Measurements from ENCODE around the gene CSGALNACT2. TPM values are rescaled to one million over a fixed set of nuclear protein-coding genes. Genes with fewer than 3 reads are reported as not detected.

CSGALNACT2 gene
- total RNA-seq, 2 donors from 2014 or later: 51.3 to 55.2 TPM

- H3K27ac Mint-ChIP-seq: no peak overlapping the region
- DNase-seq (no peak), ATAC-seq (replicated peaks in 1 of 2) (no peak)
- no peaks in the 10 kb centered on the region for H3K27me3 Mint-ChIP-seq (ENCODE audit: low read depth)
- H3K4me1 Mint-ChIP-seq (ENCODE audit: low read depth): peaks cover 10% of the 10 kb centered on the region
- H3K4me3 Mint-ChIP-seq: no peak overlapping the region
- no peaks in the 10 kb centered on the region for H3K36me3 Mint-ChIP-seq (ENCODE audit: insufficient read depth in 2 of 2)
- no peaks in the 10 kb centered on the region for H3K9me3 Mint-ChIP-seq
These were observed 22.2 kb upstream of the CSGALNACT2 start for GRCh38 chr10:43115881-43116595.

DNA sequence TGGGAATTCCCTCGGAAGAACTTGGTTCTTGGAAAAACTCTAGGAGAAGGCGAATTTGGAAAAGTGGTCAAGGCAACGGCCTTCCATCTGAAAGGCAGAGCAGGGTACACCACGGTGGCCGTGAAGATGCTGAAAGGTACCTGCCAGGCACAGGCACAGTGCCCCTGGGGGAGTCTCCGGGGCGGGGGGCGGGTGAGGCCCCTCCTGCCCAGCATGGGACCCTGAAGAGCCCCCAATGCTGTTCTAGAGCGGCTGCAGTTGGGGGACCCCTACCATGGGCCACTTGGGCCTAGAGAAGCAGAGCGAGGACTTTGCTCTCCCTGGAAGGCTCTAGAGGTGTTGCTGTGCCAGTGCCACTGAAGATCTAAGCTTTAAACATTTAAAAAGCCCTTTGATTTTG, 21.6 kb upstream of the CSGALNACT2 start:
- ATAC-seq (replicated peaks in 1 of 2): no peak
- Mint-ChIP-seq H3K27ac (no peak overlapping the region), H3K9me3 (no peaks in the 10 kb centered on the region), H3K4me1 (ENCODE audit: low read depth) (peaks cover 15% of the 10 kb centered on the region), H3K27me3 (ENCODE audit: low read depth) (no peaks in the 10 kb centered on the region), H3K36me3 (ENCODE audit: insufficient read depth in 2 of 2) (no peaks in the 10 kb centered on the region), H3K4me3 (no peak overlapping the region)
- no peak for DNase-seq

- no peak overlapping the region for H3K4me3 Mint-ChIP-seq
- H3K27ac Mint-ChIP-seq: no peak overlapping the region
These were observed 21.0 kb upstream of the CSGALNACT2 start for GRCh38 chr10:43117031-43117776.

GRCh38 chr10:43117777-43118583, 20.3 kb upstream of the CSGALNACT2 start:
- peaks cover 29% of the 10 kb centered on the region for H3K4me1 Mint-ChIP-seq (ENCODE audit: low read depth)
- no peak for ATAC-seq (replicated peaks in 1 of 2)
- no peak for DNase-seq
- no peaks in the 10 kb centered on the region for H3K27me3 Mint-ChIP-seq (ENCODE audit: low read depth)
- H3K4me3 Mint-ChIP-seq: no peak overlapping the region
- H3K9me3 Mint-ChIP-seq: no peaks in the 10 kb centered on the region
- H3K27ac Mint-ChIP-seq: no peak overlapping the region
- H3K36me3 Mint-ChIP-seq (ENCODE audit: insufficient read depth in 2 of 2): no peaks in the 10 kb centered on the region

More at GRCh38 chr10:43117031-43117776, 21.0 kb upstream of the CSGALNACT2 start:
- Mint-ChIP-seq H3K9me3 (no peaks in the 10 kb centered on the region), H3K36me3 (ENCODE audit: insufficient read depth in 2 of 2) (no peaks in the 10 kb centered on the region), H3K27me3 (ENCODE audit: low read depth) (no peaks in the 10 kb centered on the region), H3K4me1 (ENCODE audit: low read depth) (peaks cover 21% of the 10 kb centered on the region)
- no peak for DNase-seq
- no peak for ATAC-seq (replicated peaks in 1 of 2)

GRCh38 chr10:43118631-43119415, 19.4 kb upstream of the CSGALNACT2 start:
- H3K36me3 Mint-ChIP-seq (ENCODE audit: insufficient read depth in 2 of 2): no peaks in the 10 kb centered on the region
- peaks cover 29% of the 10 kb centered on the region for H3K4me1 Mint-ChIP-seq (ENCODE audit: low read depth)
- no peak overlapping the region for H3K4me3 Mint-ChIP-seq
- DNase-seq (no peak), ATAC-seq (replicated peaks in 1 of 2) (no peak)
- no peaks in the 10 kb centered on the region for H3K9me3 Mint-ChIP-seq
- H3K27me3 Mint-ChIP-seq (ENCODE audit: low read depth): no peaks in the 10 kb centered on the region
- H3K27ac Mint-ChIP-seq: no peak overlapping the region

DNA sequence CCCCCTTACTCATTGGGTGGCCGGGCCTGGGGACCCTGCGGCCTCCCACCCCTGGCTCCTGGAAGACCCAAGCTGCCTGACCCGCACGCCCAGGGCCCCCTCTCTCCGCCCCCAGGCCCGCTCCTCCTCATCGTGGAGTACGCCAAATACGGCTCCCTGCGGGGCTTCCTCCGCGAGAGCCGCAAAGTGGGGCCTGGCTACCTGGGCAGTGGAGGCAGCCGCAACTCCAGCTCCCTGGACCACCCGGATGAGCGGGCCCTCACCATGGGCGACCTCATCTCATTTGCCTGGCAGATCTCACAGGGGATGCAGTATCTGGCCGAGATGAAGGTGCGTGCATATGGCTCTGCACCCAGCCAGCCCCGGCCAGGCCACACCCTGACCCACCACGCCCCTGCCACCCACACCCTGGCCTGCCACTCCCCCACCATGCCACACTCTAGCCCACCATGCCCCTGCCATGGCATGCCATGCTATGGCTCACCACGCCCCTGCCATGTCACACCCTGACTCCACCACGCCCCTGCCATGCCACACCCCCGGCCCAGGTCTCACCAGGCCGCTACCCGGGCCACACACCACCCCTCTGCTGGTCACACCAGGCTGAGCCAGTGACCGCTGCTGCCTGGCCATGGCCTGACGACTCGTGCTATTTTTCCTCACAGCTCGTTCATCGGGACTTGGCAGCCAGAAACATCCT, 18.7 kb upstream of the CSGALNACT2 start:
- H3K4me1 Mint-ChIP-seq (ENCODE audit: low read depth): peaks cover 29% of the 10 kb centered on the region
- H3K9me3 Mint-ChIP-seq: no peaks in the 10 kb centered on the region
- no peak overlapping the region for H3K27ac Mint-ChIP-seq
- no peak overlapping the region for H3K4me3 Mint-ChIP-seq
- DNase-seq (no peak), ATAC-seq (replicated peaks in 1 of 2) (no peak)
- H3K27me3 Mint-ChIP-seq (ENCODE audit: low read depth): no peaks in the 10 kb centered on the region
- no peaks in the 10 kb centered on the region for H3K36me3 Mint-ChIP-seq (ENCODE audit: insufficient read depth in 2 of 2)

GRCh38 chr10:43120116-43120928, 17.9 kb upstream of the CSGALNACT2 start:
- DNase-seq (no peak), ATAC-seq (replicated peaks in 1 of 2) (no peak)
- Mint-ChIP-seq H3K27ac (peak overlapping the region; percentile 80), H3K9me3 (no peaks in the 10 kb centered on the region), H3K4me1 (ENCODE audit: low read depth) (peaks cover 29% of the 10 kb centered on the region), H3K4me3 (peak overlapping the region; percentile 74 to 77), H3K27me3 (ENCODE audit: low read depth) (no peaks in the 10 kb centered on the region), H3K36me3 (ENCODE audit: insufficient read depth in 2 of 2) (no peaks in the 10 kb centered on the region)

DNA sequence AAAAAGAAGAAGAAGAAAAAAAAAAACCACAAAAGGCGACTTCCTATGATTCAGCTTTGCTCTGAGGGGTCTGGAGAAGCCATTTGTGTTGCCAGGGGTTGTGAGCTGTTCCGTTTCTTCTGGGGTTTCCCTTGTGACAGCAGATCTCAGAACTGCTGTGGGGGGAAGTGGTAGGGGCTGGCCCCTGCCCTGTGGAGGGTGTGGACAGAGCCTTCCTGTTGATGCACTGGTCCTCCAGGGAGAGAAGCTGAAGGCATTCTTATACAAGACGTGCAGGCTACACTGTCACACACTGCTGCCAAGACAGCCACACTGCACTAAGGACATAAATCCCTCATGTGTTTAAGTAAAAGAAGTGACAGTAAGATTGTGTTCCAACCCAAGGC, 17.3 kb upstream of the CSGALNACT2 start:
- peaks cover 29% of the 10 kb centered on the region for H3K4me1 Mint-ChIP-seq (ENCODE audit: low read depth)
- H3K9me3 Mint-ChIP-seq: no peaks in the 10 kb centered on the region
- H3K27me3 Mint-ChIP-seq (ENCODE audit: low read depth): no peaks in the 10 kb centered on the region
- peak overlapping the region; percentile 74 to 77 for H3K4me3 Mint-ChIP-seq
- peak overlapping the region; percentile 80 for H3K27ac Mint-ChIP-seq
- H3K36me3 Mint-ChIP-seq (ENCODE audit: insufficient read depth in 2 of 2): no peaks in the 10 kb centered on the region
- DNase-seq (peak; percentile 86 to 89), ATAC-seq (replicated peaks in 1 of 2) (peak; percentile 98 to 99)

DNA sequence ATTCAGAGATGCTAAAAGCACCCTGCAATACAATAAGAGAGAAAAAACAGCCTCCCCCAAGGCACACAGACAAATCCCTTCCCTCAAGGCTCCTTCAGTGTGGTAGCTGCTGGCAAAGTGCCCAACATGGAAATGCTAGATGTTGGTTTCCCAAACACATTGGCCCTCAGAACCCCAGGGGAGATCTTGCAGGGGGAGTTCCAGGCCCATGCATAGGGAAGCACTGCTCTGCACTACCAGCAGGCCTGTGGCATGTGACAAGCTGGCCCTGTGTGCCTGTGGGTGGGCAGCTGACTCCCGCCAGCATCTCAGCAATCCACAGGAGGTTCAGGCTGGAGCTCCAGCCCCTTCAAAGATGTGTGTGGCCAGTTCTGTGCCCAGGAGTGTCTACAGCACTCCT, 16.8 kb upstream of the CSGALNACT2 start:
- peaks cover 30% of the 10 kb centered on the region for H3K4me1 Mint-ChIP-seq (ENCODE audit: low read depth)
- DNase-seq (no peak), ATAC-seq (replicated peaks in 1 of 2) (peak; percentile 1 to 3)
- no peaks in the 10 kb centered on the region for H3K9me3 Mint-ChIP-seq
- peak overlapping the region; percentile 74 to 77 for H3K4me3 Mint-ChIP-seq
- H3K27me3 Mint-ChIP-seq (ENCODE audit: low read depth): no peaks in the 10 kb centered on the region
- H3K27ac Mint-ChIP-seq: peak overlapping the region; percentile 80
- H3K36me3 Mint-ChIP-seq (ENCODE audit: insufficient read depth in 2 of 2): no peaks in the 10 kb centered on the region

- Mint-ChIP-seq H3K27me3 (ENCODE audit: low read depth) (no peaks in the 10 kb centered on the region), H3K4me1 (ENCODE audit: low read depth) (peaks cover 37% of the 10 kb centered on the region), H3K27ac (peak overlapping the region; percentile 80), H3K9me3 (no peaks in the 10 kb centered on the region), H3K36me3 (ENCODE audit: insufficient read depth in 2 of 2) (no peaks in the 10 kb centered on the region), H3K4me3 (peak overlapping the region; percentile 74 to 77)
- DNase-seq (peak in 1 of 2 donors; percentile 35), ATAC-seq (replicated peaks in 1 of 2) (no peak)
These were observed 16.1 kb upstream of the CSGALNACT2 start for GRCh38 chr10:43122096-43122495.

- Mint-ChIP-seq H3K4me3 (no peak overlapping the region), H3K36me3 (ENCODE audit: insufficient read depth in 2 of 2) (no peaks in the 10 kb centered on the region), H3K27me3 (ENCODE audit: low read depth) (no peaks in the 10 kb centered on the region), H3K9me3 (no peaks in the 10 kb centered on the region), H3K27ac (no peak overlapping the region), H3K4me1 (ENCODE audit: low read depth) (peaks cover 43% of the 10 kb centered on the region)
- no peak for ATAC-seq (replicated peaks in 1 of 2)
- no peak for DNase-seq
These were observed 15.4 kb upstream of the CSGALNACT2 start for GRCh38 chr10:43122826-43123225.
